Right atrium auricular region (tissue), 2 donors: Measurements from ENCODE around the gene DHRS7B. TPM values are rescaled to one million over a fixed set of nuclear protein-coding genes. Genes with fewer than 3 reads are reported as not detected.
"Not testable (repeated sequence)": the region's sequence is repeated elsewhere in the genome, so short reads cannot be mapped to it uniquely, and the experiment has no call there.

Source experiments
- DNase-seq: peaks from one replicate; pipeline ENCODE4 v3.0.0-alpha.2; 2019; ENCODE audit warnings: low spot score
- H3K27ac ChIP-seq, 2 donors: fragments of 200-600 bp; sonication (generic); 1 replicate in 1 of 2; 2 replicates in 1 of 2; pipeline ENCODE4 v1.5.1; 2016 to 2019
- H3K27me3 ChIP-seq, 2 donors: fragments of 200-600 bp; sonication (generic); one replicate each; pipeline versions ENCODE4 v1.5.1 to v1.6.0; 2017 to 2019
- H3K36me3 ChIP-seq: fragments of 200-600 bp; sonication (generic); one replicate; pipeline ENCODE4 v1.5.1; 2016
- H3K4me1 ChIP-seq, 2 donors: fragments of 200-600 bp; sonication (generic); one replicate each; pipeline versions ENCODE4 v1.5.1 to v1.6.0; 2017 to 2019
- H3K4me3 ChIP-seq, 2 donors: fragments of 200-600 bp; sonication (generic); 1 replicate in 1 of 2; 2 replicates in 1 of 2; pipeline ENCODE4 v1.5.1; 2017 to 2019; ENCODE audit warnings: mild to moderate bottlenecking in 1 of 2, moderate library complexity in 1 of 2
- H3K9me3 ChIP-seq, 2 donors: fragments of 200-600 bp; sonication (generic); one replicate each; pipeline ENCODE4 v1.5.1; 2019
- total RNA-seq, 2 donors: library from RNA; depleted of rRNA; stranded (reverse); fragments of >200 nt; gene quantifications; one replicate each; pipeline ENCODE4 v1.1.0, GENCODE V29; 2016
- TF ChIP-seq, protein P1 (sequence below), 2 donors: fragments of 200-600 bp; sonication (generic); IDR thresholded peaks; one replicate each; pipeline ENCODE4 v1.5.1; 2019; ENCODE audit warnings: antibody characterized with exemption in 2 of 2

Gene DHRS7B
- total RNA-seq, 2 donors from 2014 or later: 35.8 to 45.3 TPM

- peak overlapping the region; percentile 11 to 32 for H3K27ac ChIP-seq
- peak; percentile 82 for DNase-seq
- H3K36me3 ChIP-seq: no peaks in the 10 kb centered on the region
- no peaks in the 10 kb centered on the region for H3K27me3 ChIP-seq
- no peak overlapping the region for H3K4me3 ChIP-seq
- peaks cover 0 to 11% of the 10 kb centered on the region in 2 donors for H3K4me1 ChIP-seq
- no peaks in the 10 kb centered on the region for H3K9me3 ChIP-seq
- TF ChIP-seq, protein P1, sequence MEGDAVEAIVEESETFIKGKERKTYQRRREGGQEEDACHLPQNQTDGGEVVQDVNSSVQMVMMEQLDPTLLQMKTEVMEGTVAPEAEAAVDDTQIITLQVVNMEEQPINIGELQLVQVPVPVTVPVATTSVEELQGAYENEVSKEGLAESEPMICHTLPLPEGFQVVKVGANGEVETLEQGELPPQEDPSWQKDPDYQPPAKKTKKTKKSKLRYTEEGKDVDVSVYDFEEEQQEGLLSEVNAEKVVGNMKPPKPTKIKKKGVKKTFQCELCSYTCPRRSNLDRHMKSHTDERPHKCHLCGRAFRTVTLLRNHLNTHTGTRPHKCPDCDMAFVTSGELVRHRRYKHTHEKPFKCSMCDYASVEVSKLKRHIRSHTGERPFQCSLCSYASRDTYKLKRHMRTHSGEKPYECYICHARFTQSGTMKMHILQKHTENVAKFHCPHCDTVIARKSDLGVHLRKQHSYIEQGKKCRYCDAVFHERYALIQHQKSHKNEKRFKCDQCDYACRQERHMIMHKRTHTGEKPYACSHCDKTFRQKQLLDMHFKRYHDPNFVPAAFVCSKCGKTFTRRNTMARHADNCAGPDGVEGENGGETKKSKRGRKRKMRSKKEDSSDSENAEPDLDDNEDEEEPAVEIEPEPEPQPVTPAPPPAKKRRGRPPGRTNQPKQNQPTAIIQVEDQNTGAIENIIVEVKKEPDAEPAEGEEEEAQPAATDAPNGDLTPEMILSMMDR (IDR thresholded peaks at IDR 0.05): peak; percentile 63 to 87
Measured at GRCh38 chr17:21119247-21119918, 7.4 kb upstream of the DHRS7B start.

DNA sequence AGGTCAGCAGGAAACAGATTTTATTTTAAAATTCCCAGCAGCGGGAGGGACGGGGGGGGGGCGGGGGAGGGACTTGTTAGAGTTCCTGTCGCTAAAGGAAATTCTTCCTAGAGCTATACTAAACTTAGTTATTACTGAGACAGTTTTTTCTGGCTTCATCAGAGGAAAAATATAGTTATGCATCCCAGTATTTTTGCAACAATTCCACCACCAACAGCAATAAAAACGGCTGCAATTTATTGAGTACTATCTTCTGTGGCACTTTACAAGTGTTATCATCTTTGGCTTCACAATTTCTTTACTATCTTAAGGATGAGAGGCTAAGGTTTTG, 6.9 kb upstream of the DHRS7B start:
- TF ChIP-seq, protein P1 (IDR thresholded peaks at IDR 0.05): peak in 1 of 2 donors; percentile 9
- H3K27ac ChIP-seq: no peak overlapping the region

DNA sequence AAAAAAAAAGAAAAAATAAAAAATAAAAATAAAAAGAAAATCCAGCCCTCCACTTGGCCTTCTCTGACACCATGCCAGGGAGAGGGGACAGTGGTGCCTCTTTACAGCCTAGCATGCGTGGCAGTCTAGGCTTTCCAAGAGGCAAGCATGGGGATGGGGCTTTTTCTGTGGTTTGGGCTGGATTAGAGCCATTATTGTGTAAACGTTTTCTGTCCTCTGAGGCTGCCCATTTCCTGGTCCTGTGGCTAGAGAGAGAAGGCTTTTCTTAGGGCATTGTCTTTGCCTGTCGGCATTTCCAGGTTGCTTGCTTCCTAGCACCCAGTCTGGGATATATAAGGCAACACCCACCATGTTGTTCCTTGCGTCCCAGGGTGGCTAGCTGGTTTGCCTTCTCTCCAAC, 2.7 kb upstream of the DHRS7B start:
- TF ChIP-seq, protein P1 (IDR thresholded peaks at IDR 0.05): no peak
- H3K9me3 ChIP-seq: no peaks in the 10 kb centered on the region
- DNase-seq: no peak
- H3K4me3 ChIP-seq: no peak overlapping the region
- H3K27me3 ChIP-seq: no peaks in the 10 kb centered on the region
- no peak overlapping the region for H3K27ac ChIP-seq
- H3K36me3 ChIP-seq: no peaks in the 10 kb centered on the region
- peaks cover 0 to 33% of the 10 kb centered on the region in 2 donors for H3K4me1 ChIP-seq

More for the DNA sequence above, 6.9 kb upstream of the DHRS7B start:
- peaks cover 0 to 11% of the 10 kb centered on the region in 2 donors for H3K4me1 ChIP-seq
- H3K36me3 ChIP-seq: no peaks in the 10 kb centered on the region
- no peaks in the 10 kb centered on the region for H3K27me3 ChIP-seq
- no peak overlapping the region for H3K4me3 ChIP-seq
- no peaks in the 10 kb centered on the region for H3K9me3 ChIP-seq
- DNase-seq: no peak

- not testable (repeated sequence) for H3K27ac ChIP-seq, H3K27me3 ChIP-seq, H3K9me3 ChIP-seq, H3K4me3 ChIP-seq, DNase-seq, H3K36me3 ChIP-seq
- H3K4me1 ChIP-seq: peaks cover 0 to 28% of the 10 kb centered on the region in 2 donors
Measured at GRCh38 chr17:21124517-21124916, 2.2 kb upstream of the DHRS7B start.

- Histone ChIP-seq H3K36me3 (no peaks in the 10 kb centered on the region), H3K27ac (no peak overlapping the region), H3K4me3 (peak overlapping the region in 1 of 2 donors; percentile 78), H3K27me3 (no peaks in the 10 kb centered on the region), H3K9me3 (no peaks in the 10 kb centered on the region), H3K4me1 (peaks cover 0 to 21% of the 10 kb centered on the region in 2 donors)
- DNase-seq: no peak
- TF ChIP-seq, protein P1 (IDR thresholded peaks at IDR 0.05): no peak
Measured at GRCh38 chr17:21125862-21126261, 902 bp upstream of the DHRS7B start.

DNA sequence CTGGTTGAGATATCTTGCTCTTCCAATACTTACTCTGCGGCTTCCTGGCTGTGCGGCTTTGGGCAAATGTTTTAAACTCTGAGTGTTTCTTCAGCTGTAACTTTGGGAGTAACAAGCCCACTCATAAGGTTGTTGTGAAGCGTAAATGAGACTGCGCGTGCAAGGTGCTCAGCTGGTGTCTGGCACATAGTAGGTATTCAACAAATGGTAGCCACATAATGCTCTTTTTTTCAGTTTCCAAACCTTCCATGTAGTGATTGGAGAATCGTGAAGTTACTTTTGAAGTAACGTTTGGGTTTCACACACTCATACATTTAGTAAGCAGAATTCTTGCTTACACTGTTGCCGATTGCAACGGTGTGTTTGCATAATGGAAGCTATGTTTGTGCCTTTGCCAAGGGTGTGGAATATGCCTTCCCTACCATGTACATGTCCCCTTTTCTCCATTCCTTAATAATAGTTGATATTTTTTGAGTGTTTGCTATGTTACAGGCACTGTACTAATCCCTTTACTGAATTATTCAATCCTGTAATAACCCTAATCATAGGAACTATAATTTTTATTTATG, 829 bp downstream of the DHRS7B start:
- Histone ChIP-seq H3K4me3 (peak overlapping the region; percentile 78 to 92), H3K27me3 (no peaks in the 10 kb centered on the region), H3K27ac (peak overlapping the region; percentile 94 to 95), H3K9me3 (no peaks in the 10 kb centered on the region), H3K4me1 (peaks cover 0 to 29% of the 10 kb centered on the region in 2 donors), H3K36me3 (no peaks in the 10 kb centered on the region)
- no peak for DNase-seq
- TF ChIP-seq, protein P1 (IDR thresholded peaks at IDR 0.05): no peak
